NCI-H2107 treated with DMSO at 0.1 percent for 48 hours (cell line): ENCODE measurements around the gene GRIN3A.
A peak's percentile ranks its signal among the peaks of the same experiment; 100 is the strongest.

Source experiments
- DNase-seq: peaks from one replicate; lab custom pipeline; 2025; ENCODE audit not compliant: unreplicated experiment; lab: John Stamatoyannopoulos, UW

The GRIN3A gene

DNA sequence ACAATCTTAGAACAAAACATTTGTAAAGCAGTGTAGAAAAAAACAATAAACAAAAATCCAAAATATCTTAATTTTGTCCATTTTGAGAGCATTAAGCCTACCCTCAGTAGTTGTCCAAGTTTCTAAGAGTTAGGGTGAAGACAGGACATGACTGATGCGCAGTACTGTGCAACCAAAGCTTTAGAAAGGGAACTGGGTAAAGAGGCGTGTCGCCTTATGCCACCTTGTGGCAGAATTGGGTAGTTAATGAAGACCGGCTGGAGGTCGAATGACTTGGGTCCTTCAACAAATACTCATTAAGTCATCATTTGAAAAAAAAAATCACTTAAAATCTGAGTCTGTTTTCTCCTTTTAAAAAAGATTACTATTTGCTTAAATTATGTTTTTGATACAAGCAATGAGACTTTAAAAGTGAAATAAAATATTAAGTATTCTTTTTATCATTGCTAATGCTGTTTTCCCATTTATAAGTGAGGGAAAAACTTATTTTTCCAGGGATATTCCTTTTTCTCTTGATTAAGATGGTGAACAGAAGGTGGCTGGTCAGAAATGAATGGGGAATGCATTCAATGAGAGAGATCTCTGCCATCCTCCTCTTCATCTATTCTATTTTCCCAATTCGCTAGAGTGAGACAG lies 208.3 kb downstream of the GRIN3A start:
- DNase-seq = peak; percentile 56

DNA sequence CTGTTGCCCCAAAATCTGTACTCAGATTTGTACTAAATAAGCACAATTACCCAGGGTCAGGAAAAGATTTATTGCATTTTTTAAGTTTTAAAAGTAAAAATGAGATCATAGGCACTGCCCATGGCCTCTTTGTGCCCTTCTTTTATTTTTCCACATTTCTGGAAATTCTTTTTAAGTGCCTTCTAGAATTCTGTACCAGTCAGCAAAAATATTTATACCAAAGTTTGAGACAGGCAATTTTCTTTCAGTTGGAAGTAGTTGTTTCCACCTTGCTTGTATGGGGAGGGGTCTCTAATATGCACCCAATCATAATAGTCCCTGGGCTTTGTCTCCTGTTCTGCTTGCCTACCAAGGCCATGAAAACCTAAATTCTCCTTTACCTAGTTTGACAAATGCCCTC lies 210.4 kb downstream of the GRIN3A start:
- no peak for DNase-seq

DNA sequence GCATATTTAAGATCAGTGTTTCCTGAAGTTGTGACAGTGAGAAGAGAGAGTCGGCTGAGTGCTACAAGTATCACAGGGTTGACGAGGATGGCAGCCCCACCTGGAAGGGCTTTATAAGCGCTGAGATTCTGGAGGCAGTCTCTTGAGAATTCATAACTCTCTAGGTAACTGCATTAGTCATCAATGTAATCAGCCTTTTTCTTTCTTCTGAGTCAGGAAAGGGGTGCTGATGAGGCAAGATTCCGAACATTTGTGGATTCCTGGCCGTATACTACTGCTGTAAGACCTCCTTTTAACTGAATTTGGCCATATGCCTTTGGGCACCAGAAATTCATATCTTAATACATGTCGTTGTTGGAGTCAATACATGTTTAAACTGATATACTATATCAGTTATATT lies 211.4 kb downstream of the GRIN3A start:
- no peak for DNase-seq

GRCh38 chr9:101524371-101524770 lies 214.1 kb downstream of the GRIN3A start:
- no peak for DNase-seq
